Caco-2 (cell line): Measurements from ENCODE around the gene DUOXA1. TPM values are rescaled to one million over a fixed set of nuclear protein-coding genes. Genes with fewer than 3 reads are reported as not detected.

ENCODE experiments used
- BruUV-seq: library from RNA; stranded (reverse); fragments of 400-500 nt; replicated peaks from 2 replicates; lab custom pipeline; 2021; lab: Mats Ljungman, UMichigan
- CTCF ChIA-PET: fragments of 300-600 bp; sonication (Branson Sonifier 250); formaldehyde crosslinking; loops from one replicate; lab custom pipeline; 2022; ENCODE audit warnings: antibody characterized with exemption; lab: Charles Lee
- POLR2A ChIA-PET: fragments of 300-600 bp; sonication (Branson Sonifier 250); formaldehyde crosslinking; loops from one replicate; lab custom pipeline; 2022; ENCODE audit warnings: antibody characterized with exemption; lab: Charles Lee
- DNase-seq, 2 experiments: peaks; one replicate each; pipeline versions ENCODE4 v3.0.0 to v3.0.0-alpha.2; 2020 to 2022
- H3K27me3 ChIP-seq: replicated peaks from 2 replicates; pipeline ENCODE4 v1.6.0; 2011; ENCODE audit warnings: low read length; ENCODE audit not compliant: control insufficient read depth, insufficient read depth
- H3K36me3 ChIP-seq: 2 replicates; pipeline ENCODE4 v1.5.1; 2011; ENCODE audit warnings: low read length; ENCODE audit not compliant: control insufficient read depth, insufficient read depth
- H3K4me1 ChIP-seq: fragments of 250-450 bp; sonication (Bioruptor Pico); 2 replicates; pipeline ENCODE4 v1.5.1; 2020; ENCODE audit warnings: mild to moderate bottlenecking
- H3K4me3 ChIP-seq: 2 replicates; pipeline ENCODE4 v1.5.1; 2011; ENCODE audit warnings: low read depth, mild to moderate bottlenecking, control low read depth, low read length
- H3K9me3 ChIP-seq: fragments of 250-450 bp; sonication (Bioruptor Pico); 2 replicates; pipeline ENCODE4 v1.5.1; 2020; ENCODE audit warnings: mild to moderate bottlenecking, moderate library complexity
- H3K27ac Mint-ChIP-seq: one replicate; pipeline ENCODE4 v1.8.0; 2022; ENCODE audit warnings: mixed read lengths; ENCODE audit not compliant: unreplicated experiment
- H3K27me3 Mint-ChIP-seq: one replicate; pipeline ENCODE4 v1.8.0; 2022; ENCODE audit warnings: mixed read lengths; ENCODE audit not compliant: insufficient read depth, unreplicated experiment
- H3K36me3 Mint-ChIP-seq: one replicate; pipeline ENCODE4 v1.8.0; 2022; ENCODE audit warnings: mild to moderate bottlenecking, mixed read lengths; ENCODE audit not compliant: insufficient read depth, unreplicated experiment
- H3K4me1 Mint-ChIP-seq: one replicate; pipeline ENCODE4 v1.8.0; 2022; ENCODE audit warnings: low read depth, mixed read lengths; ENCODE audit not compliant: unreplicated experiment
- H3K4me3 Mint-ChIP-seq: one replicate; pipeline ENCODE4 v1.8.0; 2022; ENCODE audit warnings: mild to moderate bottlenecking, moderate library complexity, mixed read lengths; ENCODE audit not compliant: unreplicated experiment
- H3K9me3 Mint-ChIP-seq: one replicate; pipeline ENCODE4 v1.8.0; 2022; ENCODE audit warnings: mixed read lengths; ENCODE audit not compliant: unreplicated experiment
- CTCF ChIP-seq, 2 experiments: fragments of 200-600 bp in 1 of 2; IDR thresholded peaks; 1 replicate in 1 of 2; 2 replicates in 1 of 2; pipeline versions ENCODE4 v1.5.1 to v1.8.0; 2011 to 2022; ENCODE audit warnings: antibody characterized with exemption in 1 of 2, control low read depth in 1 of 2, inconsistent platforms in 1 of 2, low read depth in 1 of 2, low read length in 1 of 2, mild to moderate bottlenecking in 1 of 2, moderate library complexity in 1 of 2; ENCODE audit not compliant: insufficient read depth in 1 of 2, severe bottlenecking in 1 of 2, unreplicated experiment in 1 of 2
- intact Hi-C: fragments of 100-400 bp; cut with micrococcal nuclease; formaldehyde crosslinking; loops from one replicate; pipeline ENCODE4 v1.10.0; 2022; ENCODE audit not compliant: unreplicated experiment
- total RNA-seq: library from RNA; stranded (reverse); gene quantifications from 2 replicates; pipeline ENCODE4 v1.2.3, GENCODE V29; 2022

The DUOXA1 gene
- total RNA-seq, 1 experiment from 2014 or later: not detected

- ChIA-PET CTCF (interaction anchor here (0.6 to 1.5 kb wide), 2 partner anchors 39 to 41 kb away, joined by 3 to 5 read pairs; no protein-coding TSS in a partner anchor), POLR2A (no interaction called here)
- Histone ChIP-seq H3K4me1 (peaks cover 21% of the 10 kb centered on the region; the same call in 1 of the 2 replicates), H3K9me3 (no peaks in the 10 kb centered on the region), H3K36me3 (no peaks in the 10 kb centered on the region), H3K4me3 (no peak overlapping the region), H3K27me3 (no peaks in the 10 kb centered on the region)
- no peak for TF ChIP-seq CTCF (IDR thresholded peaks at IDR 0.05; ENCODE audit: insufficient read depth in 1 of 2, low read depth in 1 of 2, low read length in 1 of 2, severe bottlenecking in 1 of 2, unreplicated experiment in 1 of 2)
- H3K4me1 Mint-ChIP-seq: peaks cover 36% of the 10 kb centered on the region
- intact Hi-C loops: no loop called here
- peaks cover 12% of the 10 kb centered on the region for H3K9me3 Mint-ChIP-seq
- DNase-seq: no peak
- peaks cover 5% of the 10 kb centered on the region for H3K36me3 Mint-ChIP-seq
- H3K4me3 Mint-ChIP-seq: no peak overlapping the region
- no TSS peak for BruUV-seq
- H3K27me3 Mint-ChIP-seq: no peaks in the 10 kb centered on the region
- no peak overlapping the region for H3K27ac Mint-ChIP-seq
Measured at GRCh38 chr15:45121706-45122417, 7.8 kb downstream of the DUOXA1 start.

- no peak for TF ChIP-seq CTCF (IDR thresholded peaks at IDR 0.05; ENCODE audit: insufficient read depth in 1 of 2, low read depth in 1 of 2, low read length in 1 of 2, severe bottlenecking in 1 of 2, unreplicated experiment in 1 of 2)
- H3K36me3 ChIP-seq: no peaks in the 10 kb centered on the region
- CTCF ChIA-PET: no interaction called here
- Mint-ChIP-seq H3K4me1 (peaks cover 31% of the 10 kb centered on the region), H3K9me3 (peaks cover 7% of the 10 kb centered on the region), H3K36me3 (peaks cover 5% of the 10 kb centered on the region), H3K27me3 (no peaks in the 10 kb centered on the region), H3K4me3 (no peak overlapping the region), H3K27ac (no peak overlapping the region)
- DNase-seq: no peak
- no TSS peak for BruUV-seq
- intact Hi-C loops: no loop called here
- no peaks in the 10 kb centered on the region for H3K27me3 ChIP-seq
- H3K9me3 ChIP-seq: no peaks in the 10 kb centered on the region
- POLR2A ChIA-PET: no interaction called here
- H3K4me1 ChIP-seq: peaks cover 21% of the 10 kb centered on the region; the same call in 1 of the 2 replicates
- no peak overlapping the region for H3K4me3 ChIP-seq
Measured at GRCh38 chr15:45121020-45121419, 8.7 kb downstream of the DUOXA1 start.

DNA sequence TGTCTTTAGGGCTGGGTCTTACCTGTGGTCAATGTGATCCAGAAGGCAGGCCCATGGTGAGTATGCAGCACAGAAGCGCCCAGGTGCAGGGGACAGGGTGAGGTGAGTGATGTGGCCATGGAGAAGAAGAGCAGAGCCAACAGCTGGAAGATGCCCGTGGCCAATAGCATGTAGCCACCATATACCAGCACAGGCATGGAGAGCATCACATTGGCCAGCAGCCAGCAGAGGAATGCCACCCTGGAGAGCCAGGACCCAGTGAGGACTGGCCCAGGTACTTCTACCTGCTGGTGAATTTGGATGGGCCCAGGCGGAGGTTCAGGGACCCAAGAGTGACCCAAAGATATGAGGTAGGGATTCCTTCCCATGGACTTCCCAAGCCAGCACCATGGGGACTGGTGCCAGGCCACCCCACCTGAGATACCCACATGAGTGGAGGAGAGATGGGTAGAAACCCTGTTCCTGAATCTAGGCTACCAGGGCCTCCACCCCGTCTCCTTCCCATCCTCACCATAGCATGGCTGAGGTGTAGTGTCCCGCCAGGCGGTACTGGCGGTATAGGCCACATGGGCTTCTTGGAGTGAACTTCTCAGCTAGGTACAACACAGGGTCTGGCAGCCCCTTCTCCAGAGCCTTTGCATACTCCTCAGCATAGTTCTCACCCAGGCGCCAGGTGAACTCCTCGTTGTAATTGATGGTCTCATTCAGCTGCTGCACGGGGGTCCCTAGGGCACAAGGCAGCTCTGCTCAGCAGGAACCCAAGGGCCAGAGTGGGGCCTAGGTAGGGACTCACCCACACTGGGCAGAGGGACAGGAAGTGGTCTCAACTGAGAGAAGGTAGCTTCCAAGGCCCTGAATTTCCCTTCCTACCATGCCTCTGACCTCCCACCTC, 9.4 kb downstream of the DUOXA1 start:
- no TSS peak for BruUV-seq
- Mint-ChIP-seq H3K4me1 (peaks cover 26% of the 10 kb centered on the region), H3K36me3 (peaks cover 5% of the 10 kb centered on the region), H3K4me3 (no peak overlapping the region), H3K9me3 (no peaks in the 10 kb centered on the region), H3K27me3 (no peaks in the 10 kb centered on the region), H3K27ac (no peak overlapping the region)
- Histone ChIP-seq H3K9me3 (no peaks in the 10 kb centered on the region), H3K4me1 (peaks cover 21% of the 10 kb centered on the region; the same call in 1 of the 2 replicates), H3K36me3 (no peaks in the 10 kb centered on the region), H3K27me3 (no peaks in the 10 kb centered on the region), H3K4me3 (no peak overlapping the region)
- intact Hi-C loops: no loop called here
- ChIA-PET CTCF (no interaction called here), POLR2A (no interaction called here)
- no peak for TF ChIP-seq CTCF (IDR thresholded peaks at IDR 0.05; ENCODE audit: insufficient read depth in 1 of 2, low read depth in 1 of 2, low read length in 1 of 2, severe bottlenecking in 1 of 2, unreplicated experiment in 1 of 2)
- DNase-seq: no peak
